Karpas-422 (cell line): ENCODE results near the gene ATRN. TPM values are rescaled to one million over a fixed set of nuclear protein-coding genes. Genes with fewer than 3 reads are reported as not detected.

Experiments used
- DNase-seq: peaks from one replicate; pipeline ENCODE4 v3.0.0-alpha.2; 2015
- H2AFZ ChIP-seq: fragments of 200-600 bp; sonication (generic); 2 replicates; pipeline ENCODE4 v1.6.1; 2014; ENCODE audit warnings: antibody characterized with exemption, low read length, mixed read lengths
- H3K27ac ChIP-seq: fragments of 200-600 bp; sonication (generic); 2 replicates; pipeline ENCODE4 v1.5.1; 2014; ENCODE audit warnings: mild to moderate bottlenecking, low read length, moderate library complexity
- H3K27me3 ChIP-seq: fragments of 200-600 bp; sonication (generic); 2 replicates; pipeline ENCODE4 v1.6.1; 2014; ENCODE audit warnings: low read length, mixed read lengths
- H3K36me3 ChIP-seq: fragments of 200-600 bp; sonication (generic); 2 replicates; pipeline ENCODE4 v1.6.1; 2014; ENCODE audit warnings: low read length, mixed read lengths; ENCODE audit not compliant: insufficient read depth
- H3K4me1 ChIP-seq: fragments of 200-600 bp; sonication (generic); 2 replicates; pipeline ENCODE4 v1.6.1; 2014; ENCODE audit warnings: mild to moderate bottlenecking, low read length, mixed read lengths
- H3K4me2 ChIP-seq: fragments of 200-600 bp; sonication (generic); 2 replicates; pipeline ENCODE4 v1.6.1; 2014; ENCODE audit warnings: low read length, low read depth, mild to moderate bottlenecking; ENCODE audit not compliant: poor library complexity, severe bottlenecking
- H3K4me3 ChIP-seq: fragments of 200-600 bp; sonication (generic); 2 replicates; pipeline ENCODE4 v1.5.1; 2014; ENCODE audit warnings: mild to moderate bottlenecking, antibody characterized with exemption, low read length, mixed read lengths
- H3K79me2 ChIP-seq: fragments of 200-600 bp; sonication (generic); 2 replicates; pipeline ENCODE4 v1.6.1; 2014; ENCODE audit warnings: mild to moderate bottlenecking, low read length, mixed read lengths
- H3K9ac ChIP-seq: fragments of 200-600 bp; sonication (generic); 2 replicates; pipeline ENCODE4 v1.6.0; 2014; ENCODE audit warnings: low read length
- H3K9me2 ChIP-seq: fragments of 200-600 bp; sonication (generic), shearing (Covaris generic); replicated peaks from 2 replicates; pipeline ENCODE4 v1.6.0; 2014; ENCODE audit warnings: mild to moderate bottlenecking, low read length, moderate library complexity; ENCODE audit not compliant: insufficient read depth
- H3K9me3 ChIP-seq: fragments of 300-700, 200-600 bp; sonication (generic); 2 replicates; pipeline ENCODE4 v1.6.1; 2014; ENCODE audit warnings: low read length, mixed read lengths
- H4K20me1 ChIP-seq: fragments of 200-600 bp; sonication (generic); 2 replicates; pipeline ENCODE4 v1.6.1; 2014; ENCODE audit warnings: mild to moderate bottlenecking, antibody characterized with exemption, low read length, low read depth; ENCODE audit not compliant: insufficient read depth
- total RNA-seq: library from RNA; depleted of rRNA; stranded (reverse); fragments of >200 nt; shearing (Covaris generic); gene quantifications from 2 replicates; pipeline ENCODE4 v1.2.3, GENCODE V29; 2014; ENCODE audit warnings: low replicate concordance

Gene ATRN
- total RNA-seq, 1 experiment from 2014 or later: 8.2 TPM

DNA sequence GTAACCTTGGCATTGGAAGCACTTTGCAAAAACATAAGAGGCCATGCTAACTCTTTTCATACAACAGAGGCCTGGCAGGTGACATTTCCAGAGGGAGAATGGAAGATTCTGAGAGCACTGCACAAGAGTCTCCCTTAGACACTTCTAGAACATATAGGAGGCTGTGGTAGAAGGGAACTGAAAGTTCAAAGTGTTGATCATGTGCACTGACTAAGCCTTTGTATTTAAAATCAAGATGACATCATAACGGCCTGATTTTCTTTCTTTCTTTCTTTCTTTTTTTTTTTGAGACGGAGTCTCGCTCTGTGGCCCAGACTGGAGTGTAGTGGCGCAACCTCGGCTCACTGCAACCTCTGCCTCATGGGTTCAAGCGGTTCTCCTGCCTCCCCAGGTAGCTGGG lies 36.6 kb upstream of the ATRN start:
- Histone ChIP-seq H3K4me2 (no peak overlapping the region), H3K4me1 (no peaks in the 10 kb centered on the region), H3K9ac (no peak overlapping the region), H3K4me3 (no peak overlapping the region), H3K27ac (no peak overlapping the region), H3K9me2 (no peaks in the 10 kb centered on the region), H3K36me3 (no peaks in the 10 kb centered on the region), H3K79me2 (no peaks in the 10 kb centered on the region), H3K9me3 (no peaks in the 10 kb centered on the region), H4K20me1 (no peaks in the 10 kb centered on the region), H3K27me3 (no peaks in the 10 kb centered on the region), H2AFZ (no peak overlapping the region)
- no peak for DNase-seq

- H3K9me2 ChIP-seq: no peaks in the 10 kb centered on the region
- DNase-seq: no peak
- no peak overlapping the region for H2AFZ ChIP-seq
- H3K79me2 ChIP-seq: no peaks in the 10 kb centered on the region
- H3K4me3 ChIP-seq: no peak overlapping the region
- H4K20me1 ChIP-seq: no peaks in the 10 kb centered on the region
- H3K4me1 ChIP-seq: no peaks in the 10 kb centered on the region
- H3K4me2 ChIP-seq: no peak overlapping the region
- H3K9me3 ChIP-seq: no peaks in the 10 kb centered on the region
- H3K27ac ChIP-seq: no peak overlapping the region
- H3K36me3 ChIP-seq: no peaks in the 10 kb centered on the region
- no peak overlapping the region for H3K9ac ChIP-seq
- no peaks in the 10 kb centered on the region for H3K27me3 ChIP-seq
Measured at GRCh38 chr20:3436864-3437574, 33.8 kb upstream of the ATRN start.

DNA sequence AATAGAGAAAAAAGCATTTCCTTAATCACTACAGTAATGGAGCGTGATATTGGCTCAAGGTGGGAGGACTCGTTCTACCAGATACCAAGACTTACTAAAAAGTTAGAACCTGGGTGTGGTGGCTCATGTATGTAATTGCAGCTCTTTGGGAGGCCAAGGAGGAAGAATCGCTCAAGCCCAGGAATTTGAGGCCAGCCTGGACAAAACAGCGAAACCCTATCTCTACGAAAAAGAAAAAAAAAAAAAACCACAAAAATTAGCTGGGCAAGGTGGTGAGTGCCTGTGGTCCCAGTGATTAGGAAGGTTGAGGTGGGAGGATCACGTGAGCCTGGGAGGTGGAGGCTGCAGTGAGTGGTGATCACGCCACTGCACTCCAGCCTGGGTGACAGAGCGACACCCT lies 24.0 kb upstream of the ATRN start:
- H2AFZ ChIP-seq: no peak overlapping the region
- DNase-seq: no peak
- H3K4me2 ChIP-seq: no peak overlapping the region
- no peak overlapping the region for H3K27ac ChIP-seq
- H3K79me2 ChIP-seq: no peaks in the 10 kb centered on the region
- no peak overlapping the region for H3K9ac ChIP-seq
- H3K4me1 ChIP-seq: no peaks in the 10 kb centered on the region
- no peaks in the 10 kb centered on the region for H3K9me3 ChIP-seq
- no peaks in the 10 kb centered on the region for H3K27me3 ChIP-seq
- H3K36me3 ChIP-seq: no peaks in the 10 kb centered on the region
- H3K4me3 ChIP-seq: no peak overlapping the region
- H3K9me2 ChIP-seq: no peaks in the 10 kb centered on the region
- no peaks in the 10 kb centered on the region for H4K20me1 ChIP-seq

GRCh38 chr20:3447321-3447720 lies 23.5 kb upstream of the ATRN start:
- Histone ChIP-seq H4K20me1 (no peaks in the 10 kb centered on the region), H3K9me2 (no peaks in the 10 kb centered on the region), H3K27ac (no peak overlapping the region), H3K9ac (no peak overlapping the region), H3K79me2 (no peaks in the 10 kb centered on the region), H3K4me3 (no peak overlapping the region), H3K4me1 (no peaks in the 10 kb centered on the region), H2AFZ (no peak overlapping the region), H3K4me2 (no peak overlapping the region), H3K9me3 (no peaks in the 10 kb centered on the region), H3K36me3 (no peaks in the 10 kb centered on the region), H3K27me3 (no peaks in the 10 kb centered on the region)
- no peak for DNase-seq

GRCh38 chr20:3449319-3449718 lies 21.5 kb upstream of the ATRN start:
- Histone ChIP-seq H3K9me2 (no peaks in the 10 kb centered on the region), H2AFZ (no peak overlapping the region), H3K9ac (no peak overlapping the region), H3K4me2 (no peak overlapping the region), H3K27me3 (no peaks in the 10 kb centered on the region), H3K4me1 (no peaks in the 10 kb centered on the region), H3K9me3 (no peaks in the 10 kb centered on the region), H3K4me3 (no peak overlapping the region), H3K36me3 (no peaks in the 10 kb centered on the region), H4K20me1 (no peaks in the 10 kb centered on the region), H3K27ac (no peak overlapping the region), H3K79me2 (no peaks in the 10 kb centered on the region)
- no peak for DNase-seq

DNA sequence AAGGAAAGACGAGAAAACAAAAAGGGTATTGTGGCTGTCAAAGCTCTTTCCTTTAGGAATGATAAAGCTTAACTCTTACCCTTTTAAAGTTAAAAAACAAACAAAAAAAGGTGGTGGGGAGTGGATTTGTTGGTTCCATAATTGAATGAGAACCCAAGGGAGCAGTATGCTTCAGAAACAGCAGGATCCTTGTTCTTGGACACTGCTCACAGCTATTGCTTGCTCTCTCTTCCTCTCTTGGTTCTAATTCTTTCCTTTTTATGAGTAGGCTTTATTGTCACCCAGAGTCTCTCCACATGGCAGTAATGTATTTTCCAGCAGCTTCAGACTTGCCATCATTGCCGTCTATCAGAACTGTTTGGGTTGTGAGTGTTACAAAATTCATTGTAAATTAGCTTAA lies 18.7 kb upstream of the ATRN start:
- no peaks in the 10 kb centered on the region for H3K27me3 ChIP-seq
- no peaks in the 10 kb centered on the region for H4K20me1 ChIP-seq
- no peak overlapping the region for H3K27ac ChIP-seq
- H3K36me3 ChIP-seq: no peaks in the 10 kb centered on the region
- no peak overlapping the region for H3K4me2 ChIP-seq
- no peaks in the 10 kb centered on the region for H3K9me2 ChIP-seq
- H2AFZ ChIP-seq: no peak overlapping the region
- no peak overlapping the region for H3K9ac ChIP-seq
- H3K4me1 ChIP-seq: no peaks in the 10 kb centered on the region
- no peaks in the 10 kb centered on the region for H3K79me2 ChIP-seq
- H3K4me3 ChIP-seq: no peak overlapping the region
- no peaks in the 10 kb centered on the region for H3K9me3 ChIP-seq
- DNase-seq: no peak

DNA sequence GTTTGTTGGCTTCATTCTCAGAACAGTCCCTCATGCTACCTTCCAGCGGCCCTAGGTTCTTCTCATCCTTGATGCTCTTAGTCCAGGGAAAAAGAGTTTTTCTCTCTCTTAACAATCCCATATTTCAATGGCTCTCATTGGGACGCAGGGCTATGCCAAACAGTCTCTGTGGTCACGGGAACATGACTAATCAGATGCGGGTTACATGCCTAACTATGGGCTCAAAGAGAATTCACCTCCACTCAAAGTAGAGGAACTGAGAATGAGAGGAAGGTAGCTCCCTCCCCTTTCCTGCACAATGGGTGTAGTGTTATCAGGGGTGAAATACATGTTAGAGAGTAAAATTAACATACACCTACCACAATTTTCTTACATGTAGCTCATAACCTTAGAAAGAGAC lies 18.1 kb upstream of the ATRN start:
- Histone ChIP-seq H3K27me3 (no peaks in the 10 kb centered on the region), H3K9ac (no peak overlapping the region), H3K36me3 (no peaks in the 10 kb centered on the region), H3K79me2 (no peaks in the 10 kb centered on the region), H3K27ac (no peak overlapping the region), H4K20me1 (no peaks in the 10 kb centered on the region), H3K4me1 (no peaks in the 10 kb centered on the region), H3K4me3 (no peak overlapping the region), H3K9me2 (no peaks in the 10 kb centered on the region), H2AFZ (no peak overlapping the region), H3K4me2 (no peak overlapping the region), H3K9me3 (no peaks in the 10 kb centered on the region)
- DNase-seq: no peak

- no peak for DNase-seq
- Histone ChIP-seq H3K9me3 (no peaks in the 10 kb centered on the region), H3K9me2 (no peaks in the 10 kb centered on the region), H3K27ac (no peak overlapping the region), H4K20me1 (no peaks in the 10 kb centered on the region), H3K4me1 (no peaks in the 10 kb centered on the region), H3K79me2 (no peaks in the 10 kb centered on the region), H3K36me3 (no peaks in the 10 kb centered on the region), H3K4me2 (no peak overlapping the region), H3K9ac (no peak overlapping the region), H2AFZ (no peak overlapping the region), H3K4me3 (no peak overlapping the region), H3K27me3 (no peaks in the 10 kb centered on the region)
Measured at GRCh38 chr20:3454831-3455230, 16.0 kb upstream of the ATRN start.

- no peaks in the 10 kb centered on the region for H4K20me1 ChIP-seq
- H3K9me3 ChIP-seq: no peaks in the 10 kb centered on the region
- no peak overlapping the region for H3K27ac ChIP-seq
- no peak overlapping the region for H3K9ac ChIP-seq
- H3K4me3 ChIP-seq: no peak overlapping the region
- H3K4me2 ChIP-seq: no peak overlapping the region
- no peak for DNase-seq
- H3K79me2 ChIP-seq: no peaks in the 10 kb centered on the region
- no peak overlapping the region for H2AFZ ChIP-seq
- H3K36me3 ChIP-seq: no peaks in the 10 kb centered on the region
- no peaks in the 10 kb centered on the region for H3K4me1 ChIP-seq
- no peaks in the 10 kb centered on the region for H3K9me2 ChIP-seq
- no peaks in the 10 kb centered on the region for H3K27me3 ChIP-seq
Measured at GRCh38 chr20:3456648-3457047, 14.2 kb upstream of the ATRN start.
